ENCODE data around the gene EIF4G3. TPM values are rescaled to one million over a fixed set of nuclear protein-coding genes. Genes with fewer than 3 reads are reported as not detected.

Gene EIF4G3
- total and polyA plus RNA-seq, 10 of the 15 experiments (the other 5 are each of a cell fraction or from before 2014, with no cell fraction given), result 7.4 to 45.1 (median 29.1) TPM

GRCh38 chr1:20786253-20787028 lies 390.3 kb downstream of the EIF4G3 start (continued):
- TF ChIP-seq, protein P1, sequence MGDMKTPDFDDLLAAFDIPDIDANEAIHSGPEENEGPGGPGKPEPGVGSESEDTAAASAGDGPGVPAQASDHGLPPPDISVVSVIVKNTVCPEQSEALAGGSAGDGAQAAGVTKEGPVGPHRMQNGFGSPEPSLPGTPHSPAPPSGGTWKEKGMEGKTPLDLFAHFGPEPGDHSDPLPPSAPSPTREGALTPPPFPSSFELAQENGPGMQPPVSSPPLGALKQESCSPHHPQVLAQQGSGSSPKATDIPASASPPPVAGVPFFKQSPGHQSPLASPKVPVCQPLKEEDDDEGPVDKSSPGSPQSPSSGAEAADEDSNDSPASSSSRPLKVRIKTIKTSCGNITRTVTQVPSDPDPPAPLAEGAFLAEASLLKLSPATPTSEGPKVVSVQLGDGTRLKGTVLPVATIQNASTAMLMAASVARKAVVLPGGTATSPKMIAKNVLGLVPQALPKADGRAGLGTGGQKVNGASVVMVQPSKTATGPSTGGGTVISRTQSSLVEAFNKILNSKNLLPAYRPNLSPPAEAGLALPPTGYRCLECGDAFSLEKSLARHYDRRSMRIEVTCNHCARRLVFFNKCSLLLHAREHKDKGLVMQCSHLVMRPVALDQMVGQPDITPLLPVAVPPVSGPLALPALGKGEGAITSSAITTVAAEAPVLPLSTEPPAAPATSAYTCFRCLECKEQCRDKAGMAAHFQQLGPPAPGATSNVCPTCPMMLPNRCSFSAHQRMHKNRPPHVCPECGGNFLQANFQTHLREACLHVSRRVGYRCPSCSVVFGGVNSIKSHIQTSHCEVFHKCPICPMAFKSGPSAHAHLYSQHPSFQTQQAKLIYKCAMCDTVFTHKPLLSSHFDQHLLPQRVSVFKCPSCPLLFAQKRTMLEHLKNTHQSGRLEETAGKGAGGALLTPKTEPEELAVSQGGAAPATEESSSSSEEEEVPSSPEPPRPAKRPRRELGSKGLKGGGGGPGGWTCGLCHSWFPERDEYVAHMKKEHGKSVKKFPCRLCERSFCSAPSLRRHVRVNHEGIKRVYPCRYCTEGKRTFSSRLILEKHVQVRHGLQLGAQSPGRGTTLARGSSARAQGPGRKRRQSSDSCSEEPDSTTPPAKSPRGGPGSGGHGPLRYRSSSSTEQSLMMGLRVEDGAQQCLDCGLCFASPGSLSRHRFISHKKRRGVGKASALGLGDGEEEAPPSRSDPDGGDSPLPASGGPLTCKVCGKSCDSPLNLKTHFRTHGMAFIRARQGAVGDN (IDR thresholded peaks at IDR 0.05), result no peak
- no peak for TF ChIP-seq SPI1 (IDR thresholded peaks at IDR 0.05; ENCODE audit: borderline replicate concordance, insufficient read depth, low read depth, low read length)
- TF ChIP-seq SP1 (IDR thresholded peaks at IDR 0.05; ENCODE audit: low read depth, low read length), result no peak
- TF ChIP-seq, protein P2, sequence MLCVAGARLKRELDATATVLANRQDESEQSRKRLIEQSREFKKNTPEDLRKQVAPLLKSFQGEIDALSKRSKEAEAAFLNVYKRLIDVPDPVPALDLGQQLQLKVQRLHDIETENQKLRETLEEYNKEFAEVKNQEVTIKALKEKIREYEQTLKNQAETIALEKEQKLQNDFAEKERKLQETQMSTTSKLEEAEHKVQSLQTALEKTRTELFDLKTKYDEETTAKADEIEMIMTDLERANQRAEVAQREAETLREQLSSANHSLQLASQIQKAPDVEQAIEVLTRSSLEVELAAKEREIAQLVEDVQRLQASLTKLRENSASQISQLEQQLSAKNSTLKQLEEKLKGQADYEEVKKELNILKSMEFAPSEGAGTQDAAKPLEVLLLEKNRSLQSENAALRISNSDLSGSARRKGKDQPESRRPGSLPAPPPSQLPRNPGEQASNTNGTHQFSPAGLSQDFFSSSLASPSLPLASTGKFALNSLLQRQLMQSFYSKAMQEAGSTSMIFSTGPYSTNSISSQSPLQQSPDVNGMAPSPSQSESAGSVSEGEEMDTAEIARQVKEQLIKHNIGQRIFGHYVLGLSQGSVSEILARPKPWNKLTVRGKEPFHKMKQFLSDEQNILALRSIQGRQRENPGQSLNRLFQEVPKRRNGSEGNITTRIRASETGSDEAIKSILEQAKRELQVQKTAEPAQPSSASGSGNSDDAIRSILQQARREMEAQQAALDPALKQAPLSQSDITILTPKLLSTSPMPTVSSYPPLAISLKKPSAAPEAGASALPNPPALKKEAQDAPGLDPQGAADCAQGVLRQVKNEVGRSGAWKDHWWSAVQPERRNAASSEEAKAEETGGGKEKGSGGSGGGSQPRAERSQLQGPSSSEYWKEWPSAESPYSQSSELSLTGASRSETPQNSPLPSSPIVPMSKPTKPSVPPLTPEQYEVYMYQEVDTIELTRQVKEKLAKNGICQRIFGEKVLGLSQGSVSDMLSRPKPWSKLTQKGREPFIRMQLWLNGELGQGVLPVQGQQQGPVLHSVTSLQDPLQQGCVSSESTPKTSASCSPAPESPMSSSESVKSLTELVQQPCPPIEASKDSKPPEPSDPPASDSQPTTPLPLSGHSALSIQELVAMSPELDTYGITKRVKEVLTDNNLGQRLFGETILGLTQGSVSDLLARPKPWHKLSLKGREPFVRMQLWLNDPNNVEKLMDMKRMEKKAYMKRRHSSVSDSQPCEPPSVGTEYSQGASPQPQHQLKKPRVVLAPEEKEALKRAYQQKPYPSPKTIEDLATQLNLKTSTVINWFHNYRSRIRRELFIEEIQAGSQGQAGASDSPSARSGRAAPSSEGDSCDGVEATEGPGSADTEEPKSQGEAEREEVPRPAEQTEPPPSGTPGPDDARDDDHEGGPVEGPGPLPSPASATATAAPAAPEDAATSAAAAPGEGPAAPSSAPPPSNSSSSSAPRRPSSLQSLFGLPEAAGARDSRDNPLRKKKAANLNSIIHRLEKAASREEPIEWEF (IDR thresholded peaks at IDR 0.05; ENCODE audit: insufficient replicate concordance, low read depth, low read length), result no peak
- TF ChIP-seq E2F4 (IDR thresholded peaks at IDR 0.05; ENCODE audit: low read depth, low read length), result peak; percentile 26; the same call in 1 of the 2 replicates
- TF ChIP-seq YY1 (IDR thresholded peaks at IDR 0.05; ENCODE audit: low read depth, low read length), result peak; percentile 96
- TF ChIP-seq, protein P3, sequence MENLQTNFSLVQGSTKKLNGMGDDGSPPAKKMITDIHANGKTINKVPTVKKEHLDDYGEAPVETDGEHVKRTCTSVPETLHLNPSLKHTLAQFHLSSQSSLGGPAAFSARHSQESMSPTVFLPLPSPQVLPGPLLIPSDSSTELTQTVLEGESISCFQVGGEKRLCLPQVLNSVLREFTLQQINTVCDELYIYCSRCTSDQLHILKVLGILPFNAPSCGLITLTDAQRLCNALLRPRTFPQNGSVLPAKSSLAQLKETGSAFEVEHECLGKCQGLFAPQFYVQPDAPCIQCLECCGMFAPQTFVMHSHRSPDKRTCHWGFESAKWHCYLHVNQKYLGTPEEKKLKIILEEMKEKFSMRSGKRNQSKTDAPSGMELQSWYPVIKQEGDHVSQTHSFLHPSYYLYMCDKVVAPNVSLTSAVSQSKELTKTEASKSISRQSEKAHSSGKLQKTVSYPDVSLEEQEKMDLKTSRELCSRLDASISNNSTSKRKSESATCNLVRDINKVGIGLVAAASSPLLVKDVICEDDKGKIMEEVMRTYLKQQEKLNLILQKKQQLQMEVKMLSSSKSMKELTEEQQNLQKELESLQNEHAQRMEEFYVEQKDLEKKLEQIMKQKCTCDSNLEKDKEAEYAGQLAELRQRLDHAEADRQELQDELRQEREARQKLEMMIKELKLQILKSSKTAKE (IDR thresholded peaks at IDR 0.05; ENCODE audit: low read depth, poor library complexity, severe bottlenecking), result no peak
- TF ChIP-seq, protein P4, sequence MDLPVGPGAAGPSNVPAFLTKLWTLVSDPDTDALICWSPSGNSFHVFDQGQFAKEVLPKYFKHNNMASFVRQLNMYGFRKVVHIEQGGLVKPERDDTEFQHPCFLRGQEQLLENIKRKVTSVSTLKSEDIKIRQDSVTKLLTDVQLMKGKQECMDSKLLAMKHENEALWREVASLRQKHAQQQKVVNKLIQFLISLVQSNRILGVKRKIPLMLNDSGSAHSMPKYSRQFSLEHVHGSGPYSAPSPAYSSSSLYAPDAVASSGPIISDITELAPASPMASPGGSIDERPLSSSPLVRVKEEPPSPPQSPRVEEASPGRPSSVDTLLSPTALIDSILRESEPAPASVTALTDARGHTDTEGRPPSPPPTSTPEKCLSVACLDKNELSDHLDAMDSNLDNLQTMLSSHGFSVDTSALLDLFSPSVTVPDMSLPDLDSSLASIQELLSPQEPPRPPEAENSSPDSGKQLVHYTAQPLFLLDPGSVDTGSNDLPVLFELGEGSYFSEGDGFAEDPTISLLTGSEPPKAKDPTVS (IDR thresholded peaks at IDR 0.05; ENCODE audit: low read depth, low read length), result no peak
- peak; percentile 99 for TF ChIP-seq IKZF1 (conservative IDR thresholded peaks at IDR 0.05)
- peak in 1 of 2 experiments; percentile 92; a peak in 2 of 3 replicates for TF ChIP-seq EGR1 (IDR thresholded peaks at IDR 0.05; ENCODE audit: borderline replicate concordance in 1 of 2, low read depth in 2 of 2, low read length in 2 of 2)
- TF ChIP-seq, protein P5, sequence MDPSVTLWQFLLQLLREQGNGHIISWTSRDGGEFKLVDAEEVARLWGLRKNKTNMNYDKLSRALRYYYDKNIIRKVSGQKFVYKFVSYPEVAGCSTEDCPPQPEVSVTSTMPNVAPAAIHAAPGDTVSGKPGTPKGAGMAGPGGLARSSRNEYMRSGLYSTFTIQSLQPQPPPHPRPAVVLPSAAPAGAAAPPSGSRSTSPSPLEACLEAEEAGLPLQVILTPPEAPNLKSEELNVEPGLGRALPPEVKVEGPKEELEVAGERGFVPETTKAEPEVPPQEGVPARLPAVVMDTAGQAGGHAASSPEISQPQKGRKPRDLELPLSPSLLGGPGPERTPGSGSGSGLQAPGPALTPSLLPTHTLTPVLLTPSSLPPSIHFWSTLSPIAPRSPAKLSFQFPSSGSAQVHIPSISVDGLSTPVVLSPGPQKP (IDR thresholded peaks at IDR 0.05; ENCODE audit: low read depth, low read length), result no peak
- no peak for TF ChIP-seq RCOR1 (conservative IDR thresholded peaks at IDR 0.05; ENCODE audit: low read depth, low read length)

Data from GM12878 (cell line).